Smooth muscle cell (in vitro differentiated cells): Measurements from ENCODE around the gene KAT14. TPM values are rescaled to one million over a fixed set of nuclear protein-coding genes. Genes with fewer than 3 reads are reported as not detected.
"Not testable (repeated sequence)": the region's sequence is repeated elsewhere in the genome, so short reads cannot be mapped to it uniquely, and the experiment has no call there.

Source experiments
- DNase-seq: peaks from one replicate; lab custom pipeline; 2025; ENCODE audit not compliant: unreplicated experiment; lab: John Stamatoyannopoulos, UW
- H2AFZ ChIP-seq: fragments of 200-600 bp; sonication (generic); 2 replicates; pipeline ENCODE4 v1.6.0; 2016; ENCODE audit warnings: antibody characterized with exemption, low read depth, mild to moderate bottlenecking
- H3F3A ChIP-seq: fragments of 200-600 bp; sonication (generic); 2 replicates; pipeline ENCODE4 v1.6.0; 2017; ENCODE audit warnings: antibody characterized with exemption, low read depth
- H3K27ac ChIP-seq: fragments of 200-600 bp; sonication (generic); 2 replicates; pipeline ENCODE4 v1.5.1; 2016; ENCODE audit warnings: low read depth, mild to moderate bottlenecking
- H3K27me3 ChIP-seq: fragments of 200-600 bp; sonication (generic); 2 replicates; pipeline ENCODE4 v1.6.1; 2016; ENCODE audit warnings: low read depth, mild to moderate bottlenecking
- H3K36me3 ChIP-seq: fragments of 200-600 bp; sonication (generic); 2 replicates; pipeline ENCODE4 v1.5.1; 2016; ENCODE audit warnings: low read depth
- H3K4me1 ChIP-seq: fragments of 200-600 bp; sonication (generic); 2 replicates; pipeline ENCODE4 v1.5.1; 2016; ENCODE audit warnings: low read depth
- H3K4me2 ChIP-seq: fragments of 200-600 bp; sonication (generic); 2 replicates; pipeline ENCODE4 v1.6.0; 2016; ENCODE audit warnings: mild to moderate bottlenecking
- H3K4me3 ChIP-seq: fragments of 200-600 bp; sonication (generic); 2 replicates; pipeline ENCODE4 v1.5.1; 2016; ENCODE audit warnings: mild to moderate bottlenecking
- H3K79me2 ChIP-seq: fragments of 200-600 bp; sonication (generic); 2 replicates; pipeline ENCODE4 v1.6.0; 2016; ENCODE audit warnings: low read depth, mild to moderate bottlenecking
- H3K9ac ChIP-seq: fragments of 200-600 bp; sonication (generic); 2 replicates; pipeline ENCODE4 v1.6.0; 2016; ENCODE audit warnings: low read depth
- H3K9me3 ChIP-seq: fragments of 200-600 bp; sonication (generic); replicated peaks from 2 replicates; pipeline ENCODE4 v1.5.1; 2016; ENCODE audit warnings: low read depth
- H4K20me1 ChIP-seq: fragments of 200-600 bp; sonication (generic); 2 replicates; pipeline ENCODE4 v1.6.0; 2016; ENCODE audit warnings: low read depth
- WGBS: methylation state at CpG from one replicate; pipeline ENCODE4 v1.1.7; 2016; ENCODE audit warnings: low lambda C conversion rate; 5-methylcytosine and 5-hydroxymethylcytosine counted together
- polyA plus RNA-seq: library from polyadenylated mRNA; unstranded; fragments of >200 nt; fragmentation: Nextera tagmentation; extraction: Ambion mirVana; gene quantifications from 2 replicates; pipeline ENCODE4 v1.2.1, GENCODE V29; 2016
- total RNA-seq: library from RNA; depleted of rRNA; stranded (reverse); fragments of >200 nt; gene quantifications from 2 replicates; pipeline ENCODE4 v1.2.3, GENCODE V29; 2014
- TF ChIP-seq, protein P1 (sequence below): fragments of 200-600 bp; sonication (generic); IDR thresholded peaks from 2 replicates; pipeline ENCODE4 v1.5.1; 2017; ENCODE audit warnings: borderline replicate concordance, mild to moderate bottlenecking, antibody characterized with exemption; ENCODE audit not compliant: insufficient read depth, poor library complexity, severe bottlenecking

Gene KAT14
- total and polyA plus RNA-seq, 2 experiments from 2014 or later, result 7.0 to 7.1 TPM

- Histone ChIP-seq H3K4me1 (no peaks in the 10 kb centered on the region), H3K27me3 (no peaks in the 10 kb centered on the region), H3K79me2 (no peaks in the 10 kb centered on the region), H3K4me3 (no peak overlapping the region), H3F3A (no peaks in the 10 kb centered on the region), H3K9ac (no peak overlapping the region), H3K36me3 (no peaks in the 10 kb centered on the region), H4K20me1 (no peaks in the 10 kb centered on the region), H3K9me3 (no peaks in the 10 kb centered on the region), H2AFZ (no peak overlapping the region), H3K4me2 (no peak overlapping the region), H3K27ac (no peak overlapping the region)
- TF ChIP-seq, protein P1, sequence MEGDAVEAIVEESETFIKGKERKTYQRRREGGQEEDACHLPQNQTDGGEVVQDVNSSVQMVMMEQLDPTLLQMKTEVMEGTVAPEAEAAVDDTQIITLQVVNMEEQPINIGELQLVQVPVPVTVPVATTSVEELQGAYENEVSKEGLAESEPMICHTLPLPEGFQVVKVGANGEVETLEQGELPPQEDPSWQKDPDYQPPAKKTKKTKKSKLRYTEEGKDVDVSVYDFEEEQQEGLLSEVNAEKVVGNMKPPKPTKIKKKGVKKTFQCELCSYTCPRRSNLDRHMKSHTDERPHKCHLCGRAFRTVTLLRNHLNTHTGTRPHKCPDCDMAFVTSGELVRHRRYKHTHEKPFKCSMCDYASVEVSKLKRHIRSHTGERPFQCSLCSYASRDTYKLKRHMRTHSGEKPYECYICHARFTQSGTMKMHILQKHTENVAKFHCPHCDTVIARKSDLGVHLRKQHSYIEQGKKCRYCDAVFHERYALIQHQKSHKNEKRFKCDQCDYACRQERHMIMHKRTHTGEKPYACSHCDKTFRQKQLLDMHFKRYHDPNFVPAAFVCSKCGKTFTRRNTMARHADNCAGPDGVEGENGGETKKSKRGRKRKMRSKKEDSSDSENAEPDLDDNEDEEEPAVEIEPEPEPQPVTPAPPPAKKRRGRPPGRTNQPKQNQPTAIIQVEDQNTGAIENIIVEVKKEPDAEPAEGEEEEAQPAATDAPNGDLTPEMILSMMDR, result no peak
- DNase-seq, result no peak
- 67% methylated on average over 5 of the region's 5 CpGs for WGBS
Measured at GRCh38 chr20:18094191-18094590, 43.5 kb upstream of the KAT14 start.

- not testable (repeated sequence) for H3K79me2 ChIP-seq, H3K27ac ChIP-seq, H3K4me2 ChIP-seq, H3K4me1 ChIP-seq, H3K36me3 ChIP-seq, H3F3A ChIP-seq, H3K9me3 ChIP-seq, H2AFZ ChIP-seq, DNase-seq, H4K20me1 ChIP-seq, H3K9ac ChIP-seq, H3K27me3 ChIP-seq, H3K4me3 ChIP-seq
- 96% methylated on average over 11 of the region's 11 CpGs for WGBS
Measured at GRCh38 chr20:18100569-18100968, 37.1 kb upstream of the KAT14 start.

DNA sequence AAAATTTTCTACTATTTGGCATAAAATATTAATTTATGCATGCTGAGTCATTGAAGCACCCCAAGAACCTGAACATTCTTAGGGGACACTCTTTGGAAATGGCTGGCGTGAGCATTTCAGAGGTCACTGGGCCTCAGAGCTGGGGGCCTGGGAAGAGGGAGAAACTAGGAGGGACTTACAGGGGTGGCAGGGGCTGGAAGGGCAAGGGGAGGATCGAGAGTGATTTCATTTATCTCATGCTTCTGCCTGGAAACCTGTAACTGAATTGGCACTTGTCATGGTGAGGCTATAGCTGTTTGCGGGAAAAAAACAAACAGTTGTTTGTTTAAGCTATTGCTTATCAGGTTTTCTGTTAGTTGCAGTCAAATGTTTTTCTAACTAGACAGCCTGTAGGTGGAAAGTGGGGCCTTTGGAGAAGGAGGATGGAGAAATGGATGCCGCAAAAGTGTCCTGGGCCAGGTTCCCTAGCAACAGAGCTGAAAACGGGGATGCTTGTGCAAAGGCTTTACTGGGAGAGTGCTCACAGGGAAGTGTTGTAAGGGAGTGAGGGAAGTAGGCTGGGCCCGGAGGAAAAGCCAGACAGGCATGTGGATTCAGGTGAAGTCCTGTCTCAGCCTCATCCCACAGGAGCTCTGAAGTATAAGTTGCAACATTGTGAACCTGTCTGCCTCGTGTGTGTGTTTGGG lies 36.4 kb upstream of the KAT14 start:
- no peaks in the 10 kb centered on the region for H4K20me1 ChIP-seq
- no peaks in the 10 kb centered on the region for H3K27me3 ChIP-seq
- H3K4me3 ChIP-seq, result no peak overlapping the region
- H2AFZ ChIP-seq, result no peak overlapping the region
- H3K4me1 ChIP-seq, result no peaks in the 10 kb centered on the region
- no peak for DNase-seq
- H3K27ac ChIP-seq, result no peak overlapping the region
- no peak overlapping the region for H3K4me2 ChIP-seq
- no peak overlapping the region for H3K9ac ChIP-seq
- H3F3A ChIP-seq, result no peaks in the 10 kb centered on the region
- TF ChIP-seq, protein P1, result no peak
- 50% methylated on average over 7 of the region's 7 CpGs for WGBS
- H3K9me3 ChIP-seq, result no peaks in the 10 kb centered on the region
- no peaks in the 10 kb centered on the region for H3K79me2 ChIP-seq
- H3K36me3 ChIP-seq, result no peaks in the 10 kb centered on the region

DNA sequence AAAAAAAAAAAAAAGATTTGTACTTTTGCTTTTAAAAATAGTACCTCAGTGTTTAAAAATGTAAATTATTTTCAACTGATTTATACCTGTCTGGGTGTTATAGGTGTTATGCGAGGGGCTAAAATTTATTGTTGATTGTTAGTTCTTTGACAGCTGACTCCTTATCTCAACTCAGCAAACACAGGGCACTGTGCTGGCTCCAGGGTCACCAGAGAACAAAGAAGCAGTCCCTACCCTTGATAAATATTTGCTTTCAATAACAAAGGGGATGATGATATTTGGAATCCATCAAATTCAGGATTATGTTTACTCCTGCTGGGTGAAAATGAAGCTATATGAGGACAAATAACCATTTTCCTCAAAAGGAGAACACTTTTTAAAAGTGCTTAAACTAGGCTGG lies 34.2 kb upstream of the KAT14 start:
- no peaks in the 10 kb centered on the region for H3K36me3 ChIP-seq
- no peaks in the 10 kb centered on the region for H4K20me1 ChIP-seq
- TF ChIP-seq, protein P1, result no peak
- 90% methylated on average over 1 of the region's 1 CpG for WGBS
- no peaks in the 10 kb centered on the region for H3K27me3 ChIP-seq
- no peak overlapping the region for H3K4me3 ChIP-seq
- H2AFZ ChIP-seq, result no peak overlapping the region
- no peaks in the 10 kb centered on the region for H3F3A ChIP-seq
- H3K4me2 ChIP-seq, result no peak overlapping the region
- no peak overlapping the region for H3K27ac ChIP-seq
- H3K9me3 ChIP-seq, result no peaks in the 10 kb centered on the region
- H3K9ac ChIP-seq, result no peak overlapping the region
- H3K79me2 ChIP-seq, result no peaks in the 10 kb centered on the region
- DNase-seq, result no peak
- H3K4me1 ChIP-seq, result no peaks in the 10 kb centered on the region
